Mesodermal cell (in vitro differentiated cells): ENCODE data around the gene GAS1.

Experiments
- H3K27ac ChIP-seq: 2 replicates; pipeline ENCODE4 v1.7.0; 2013; ENCODE audit warnings: mild to moderate bottlenecking, low read depth, low read length, moderate library complexity; ENCODE audit not compliant: severe bottlenecking
- H3K36me3 ChIP-seq: 2 replicates; pipeline ENCODE4 v1.7.1; 2013; ENCODE audit warnings: mild to moderate bottlenecking, low read length, moderate library complexity; ENCODE audit not compliant: control insufficient read depth, insufficient read depth
- H3K4me1 ChIP-seq: one replicate; pipeline ENCODE4 v1.7.1; 2013; ENCODE audit warnings: mild to moderate bottlenecking, low read length; ENCODE audit not compliant: insufficient read depth, control insufficient read depth, poor library complexity, severe bottlenecking
- H3K4me3 ChIP-seq: 2 replicates; pipeline ENCODE4 v1.7.0; 2013; ENCODE audit warnings: low read length, control low read depth, mild to moderate bottlenecking; ENCODE audit not compliant: insufficient read depth, poor library complexity, severe bottlenecking; ENCODE audit errors: extremely low read depth
- H3K9me3 ChIP-seq: 2 replicates; pipeline ENCODE4 v1.7.1; 2013; ENCODE audit warnings: mild to moderate bottlenecking, low read length, moderate library complexity; ENCODE audit not compliant: control insufficient read depth
- whole genome bisulfite sequencing, 2 experiments: methylation state at CpG; one replicate each; pipeline ENCODE4 v1.1.5; 2013; ENCODE audit warnings: missing lambda C conversion rate in 2 of 2; ENCODE audit not compliant: insufficient coverage in 2 of 2; 5-methylcytosine and 5-hydroxymethylcytosine counted together

Gene GAS1

GRCh38 chr9:86965636-86966395, 18.5 kb upstream of the GAS1 start:
- no peaks in the 10 kb centered on the region for H3K9me3 ChIP-seq
- no peaks in the 10 kb centered on the region for H3K36me3 ChIP-seq
- WGBS, 2 experiments: 88 to 97% methylated on average over 3 to 4 of the region's 5 CpGs
- no peaks in the 10 kb centered on the region for H3K4me1 ChIP-seq
- no peak overlapping the region for H3K27ac ChIP-seq
- no peak overlapping the region for H3K4me3 ChIP-seq

DNA sequence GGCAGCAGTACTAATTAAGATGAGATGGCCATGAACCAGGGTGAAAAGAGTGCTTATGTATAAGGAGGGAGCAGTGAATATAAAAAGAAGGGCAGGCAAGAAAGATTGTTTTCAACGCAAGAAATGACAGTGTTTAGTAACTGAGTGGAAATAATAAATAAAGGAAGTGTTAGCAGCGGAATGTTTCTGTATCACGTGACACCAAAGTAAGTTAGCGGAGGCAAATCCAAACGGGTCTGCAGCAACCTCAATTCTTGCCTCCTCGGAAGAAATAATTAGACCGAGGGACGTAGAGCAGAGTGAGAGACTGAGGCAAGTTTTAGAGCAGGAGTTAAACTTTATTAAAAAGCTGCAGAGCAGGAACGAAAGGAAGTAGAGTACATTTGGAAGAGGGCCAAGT, 15.4 kb upstream of the GAS1 start:
- Histone ChIP-seq H3K4me3 (no peak overlapping the region), H3K4me1 (peaks cover 2% of the 10 kb centered on the region), H3K36me3 (no peaks in the 10 kb centered on the region), H3K9me3 (no peaks in the 10 kb centered on the region), H3K27ac (no peak overlapping the region)
- WGBS, 2 experiments: 88 to 96% methylated on average over 8 to 9 of the region's 9 CpGs

GRCh38 chr9:86960938-86961337, 13.6 kb upstream of the GAS1 start:
- WGBS, 2 experiments: 95 to 97% methylated on average over 4 to 5 of the region's 6 CpGs
- Histone ChIP-seq H3K36me3 (no peaks in the 10 kb centered on the region), H3K9me3 (no peaks in the 10 kb centered on the region), H3K4me3 (no peak overlapping the region), H3K27ac (no peak overlapping the region), H3K4me1 (peaks cover 2% of the 10 kb centered on the region)

DNA sequence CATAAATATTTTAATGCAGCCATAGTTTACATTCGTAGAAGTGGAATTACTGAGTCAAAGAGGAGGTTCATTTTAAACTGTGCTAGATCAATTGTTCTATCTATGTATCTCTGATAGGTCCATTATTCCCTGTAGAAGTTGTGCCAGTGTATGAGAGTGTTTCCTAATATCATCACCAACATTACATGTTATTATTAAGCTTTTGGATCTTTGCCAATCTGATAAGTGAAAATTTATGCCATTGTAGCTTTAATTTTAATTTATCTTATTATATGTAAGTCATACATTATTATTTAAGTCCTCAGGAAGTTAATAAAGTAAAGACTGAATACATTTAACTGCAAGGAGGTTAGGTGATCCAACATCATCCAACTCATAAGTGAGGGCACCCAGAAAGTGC, 10.9 kb upstream of the GAS1 start:
- Histone ChIP-seq H3K4me3 (no peak overlapping the region), H3K36me3 (no peaks in the 10 kb centered on the region), H3K27ac (no peak overlapping the region), H3K4me1 (peaks cover 2% of the 10 kb centered on the region), H3K9me3 (no peaks in the 10 kb centered on the region)
- no CpG with 5 or more reads among the region's 1 CpG for WGBS, 2 experiments

DNA sequence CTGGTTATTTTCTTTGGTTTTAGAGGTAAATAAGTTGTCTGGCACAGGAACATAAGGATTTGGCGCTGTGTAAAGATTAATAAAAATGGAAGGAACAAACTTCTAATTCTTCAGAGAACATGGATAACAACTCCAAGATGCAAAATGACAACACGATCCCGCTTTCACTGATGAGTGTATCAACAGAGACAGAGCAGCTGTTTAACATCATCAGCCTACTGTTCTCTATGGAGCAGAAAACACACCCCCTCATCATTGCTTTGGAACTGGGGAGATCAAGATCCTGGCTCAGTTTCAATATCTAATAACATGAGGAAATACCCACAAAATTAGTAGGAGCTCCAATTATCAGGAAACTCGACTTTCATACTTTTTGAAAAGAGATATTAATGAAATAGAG, 8.3 kb upstream of the GAS1 start:
- 80 to 100% methylated on average over 1 to 2 of the region's 4 CpGs for WGBS, 2 experiments
- Histone ChIP-seq H3K27ac (no peak overlapping the region), H3K4me3 (no peak overlapping the region), H3K36me3 (no peaks in the 10 kb centered on the region), H3K9me3 (peaks cover 5% of the 10 kb centered on the region), H3K4me1 (peaks cover 2% of the 10 kb centered on the region)

GRCh38 chr9:86955042-86955441, 7.7 kb upstream of the GAS1 start:
- Histone ChIP-seq H3K9me3 (peaks cover 9% of the 10 kb centered on the region), H3K4me3 (no peak overlapping the region), H3K27ac (no peak overlapping the region), H3K36me3 (no peaks in the 10 kb centered on the region), H3K4me1 (no peaks in the 10 kb centered on the region)
- 92% methylated on average over 2 of the region's 2 CpGs; no CpG with 5 or more reads in 1 of the 2 experiments for WGBS, 2 experiments

DNA sequence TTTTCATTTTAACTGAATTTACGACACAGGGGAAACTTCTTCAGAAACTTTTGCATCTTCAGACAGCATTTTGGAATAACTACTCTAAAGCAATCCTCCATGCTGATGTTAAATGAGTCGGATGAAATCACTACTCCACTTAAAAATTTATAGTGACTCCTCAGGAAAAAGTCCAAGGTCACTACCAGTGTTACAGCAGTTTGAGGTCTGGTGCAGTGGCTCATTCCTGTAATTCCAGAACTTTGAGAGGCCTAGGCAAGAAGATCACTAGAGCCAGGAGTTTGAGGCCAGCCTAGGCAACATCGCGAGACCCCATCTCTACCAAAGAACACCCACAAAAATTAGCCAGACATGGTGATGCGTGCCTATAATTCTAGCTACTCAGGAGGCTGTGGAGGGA, 5.9 kb upstream of the GAS1 start:
- Histone ChIP-seq H3K4me3 (no peak overlapping the region), H3K9me3 (peaks cover 9% of the 10 kb centered on the region), H3K4me1 (peaks cover 1% of the 10 kb centered on the region), H3K27ac (no peak overlapping the region), H3K36me3 (no peaks in the 10 kb centered on the region)
- WGBS, 2 experiments: 100% methylated on average over 1 of the region's 5 CpGs; no CpG with 5 or more reads in 1 of the 2 experiments

DNA sequence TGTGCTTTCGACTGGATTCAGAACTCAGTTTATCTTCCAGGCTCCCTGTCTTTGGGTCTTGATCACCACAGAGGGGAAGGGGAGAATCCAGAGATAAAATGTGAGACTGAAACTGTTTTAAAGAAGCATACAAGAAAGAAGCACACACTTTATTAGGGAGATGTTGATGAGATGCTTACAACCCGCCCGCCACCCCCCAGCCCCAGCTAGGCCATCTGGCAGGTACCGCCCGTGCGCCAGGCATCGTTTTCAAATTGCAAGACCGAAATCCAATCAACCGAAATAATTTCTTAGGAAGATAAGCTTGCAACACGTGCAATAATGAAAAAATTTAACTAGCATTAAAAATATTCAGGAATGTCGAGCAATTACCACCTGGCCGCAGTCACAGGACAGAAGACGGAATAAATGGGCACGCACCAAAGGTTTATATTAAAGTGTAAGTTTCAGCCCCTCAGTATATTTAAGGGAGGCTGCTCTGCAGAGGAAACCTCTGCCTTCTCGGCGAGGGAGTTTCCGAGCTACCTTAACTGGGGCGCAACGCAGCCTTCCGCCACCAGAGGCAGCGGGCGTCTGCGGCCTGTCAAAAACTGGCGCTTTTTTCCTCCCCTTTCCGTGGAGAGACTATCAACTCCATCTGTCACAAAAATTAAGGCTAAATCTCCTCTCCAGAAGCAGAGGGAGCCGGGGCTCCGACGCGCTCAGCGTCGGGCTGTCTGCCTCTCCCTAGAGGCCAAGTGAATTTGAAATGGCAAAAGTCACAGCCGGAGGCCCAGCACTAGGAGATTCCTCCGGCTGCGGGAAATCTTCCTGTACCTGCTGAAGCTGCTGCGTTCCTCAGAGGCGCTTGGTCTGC, 996 bp upstream of the GAS1 start:
- H3K4me1 ChIP-seq: peaks cover 20% of the 10 kb centered on the region
- H3K36me3 ChIP-seq: no peaks in the 10 kb centered on the region
- H3K9me3 ChIP-seq: peaks cover 9% of the 10 kb centered on the region
- peak overlapping the region; percentile 36 for H3K27ac ChIP-seq
- 2 to 3% methylated on average over 12 to 22 of the region's 36 CpGs for WGBS, 2 experiments
- peak overlapping the region; percentile 74 for H3K4me3 ChIP-seq

DNA sequence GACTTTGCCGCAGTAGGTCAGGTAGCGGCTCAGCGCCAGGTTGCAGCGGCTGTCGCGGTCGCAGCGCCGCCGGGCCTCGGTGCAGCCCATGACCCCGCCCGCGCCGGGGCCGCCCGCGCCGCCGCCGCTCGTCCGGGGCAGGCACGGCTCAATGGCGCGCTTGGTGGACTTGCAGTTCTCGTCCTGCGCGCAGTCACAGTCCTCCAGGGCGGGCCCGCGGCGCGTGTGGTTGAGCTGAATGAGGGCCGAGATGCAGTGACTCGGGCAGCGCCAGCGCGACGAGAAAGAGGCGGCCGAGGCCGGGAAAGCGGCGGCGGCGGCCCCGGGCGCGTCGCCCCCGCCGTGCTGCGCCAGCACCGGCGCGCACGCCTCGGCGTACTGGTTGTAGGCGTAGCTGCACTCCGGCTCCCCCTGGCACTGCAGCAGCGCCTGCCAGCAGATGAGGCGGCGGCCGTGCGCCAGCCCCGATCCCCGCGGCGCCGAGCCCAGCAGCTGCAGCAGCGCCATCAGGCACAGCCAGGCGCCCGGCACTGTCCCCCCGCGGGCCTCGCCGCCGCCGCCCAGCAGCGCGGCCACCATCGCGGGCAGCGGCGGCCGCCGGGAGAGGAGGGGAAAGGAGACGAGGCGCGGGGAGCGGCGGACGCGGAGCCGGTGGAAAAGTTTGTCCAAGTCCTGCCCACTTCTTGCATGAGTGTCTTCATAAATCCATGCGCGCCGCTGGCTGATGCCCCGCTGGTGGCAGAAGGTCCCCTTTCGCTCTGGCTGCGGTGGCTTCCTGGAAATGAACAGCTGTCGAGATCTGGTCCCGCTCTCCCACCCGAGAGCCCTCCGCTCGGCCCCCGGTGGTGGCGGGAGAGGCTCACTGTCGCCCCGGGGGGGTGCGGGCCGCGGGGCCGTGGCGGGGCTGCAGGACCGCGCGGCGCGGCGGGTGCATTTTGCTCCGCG, 833 bp downstream of the GAS1 start:
- Histone ChIP-seq H3K4me3 (peak overlapping the region; percentile 74), H3K27ac (peak overlapping the region; percentile 96), H3K9me3 (peaks cover 9% of the 10 kb centered on the region), H3K36me3 (no peaks in the 10 kb centered on the region), H3K4me1 (peaks cover 21% of the 10 kb centered on the region)
- 0% methylated on average over 72 to 106 of the region's 125 CpGs for WGBS, 2 experiments

DNA sequence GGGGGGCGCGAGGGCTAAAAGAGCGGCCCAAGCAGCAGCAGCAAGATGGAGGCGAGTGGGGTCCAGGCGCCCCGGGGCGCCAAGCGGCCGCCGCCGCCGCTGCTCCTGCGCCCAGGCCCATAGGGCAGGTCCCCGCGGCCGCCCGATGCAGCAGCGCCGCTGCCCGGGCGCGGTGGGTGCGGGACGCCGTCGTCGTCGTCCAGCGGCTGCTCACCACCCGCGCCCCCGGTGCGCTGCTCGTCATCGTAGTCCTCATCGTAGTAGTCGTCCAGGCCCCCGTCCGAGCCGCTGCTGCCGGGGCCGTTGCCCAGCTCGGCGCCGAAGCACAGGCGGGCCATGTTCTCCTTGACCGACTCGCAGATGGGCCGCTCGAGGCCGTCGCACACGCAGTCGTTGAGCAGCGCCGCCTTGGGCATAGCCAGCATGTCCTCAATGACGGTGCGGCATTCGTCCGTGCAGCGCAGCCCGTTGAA, 1.5 kb downstream of the GAS1 start:
- H3K36me3 ChIP-seq: no peaks in the 10 kb centered on the region
- peak overlapping the region; percentile 96 for H3K27ac ChIP-seq
- peak overlapping the region; percentile 74 for H3K4me3 ChIP-seq
- H3K9me3 ChIP-seq: peaks cover 6% of the 10 kb centered on the region
- H3K4me1 ChIP-seq: peaks cover 21% of the 10 kb centered on the region
- 0 to 1% methylated on average over 41 to 62 of the region's 62 CpGs for WGBS, 2 experiments
